SK-N-SH (cell line): Measurements from ENCODE around the gene PRR20G. TPM values are rescaled to one million over a fixed set of nuclear protein-coding genes. Genes with fewer than 3 reads are reported as not detected.

Experiments
- CTCF ChIA-PET: fragments of 300-600, 350-600 bp; formaldehyde crosslinking; extraction: SDS; loops from one replicate; lab custom pipeline; 2021; lab: Yijun Ruan, JAX
- POLR2A ChIA-PET: fragments of 350-600 bp; sonication (Branson Sonifier 250); formaldehyde crosslinking; extraction: SDS; loops from one replicate; lab custom pipeline; 2020; ENCODE audit warnings: antibody characterized with exemption, inconsistent platforms; lab: Yijun Ruan, JAX
- DNase-seq: peaks from one replicate; pipeline ENCODE4 v3.0.0; 2012
- H2AFZ ChIP-seq: fragments of 200-600 bp; sonication (generic); 2 replicates; pipeline ENCODE4 v1.8.1; 2016; ENCODE audit warnings: antibody characterized with exemption, mild to moderate bottlenecking, low read depth
- H3F3A ChIP-seq: fragments of 200-600 bp; sonication (generic); replicated peaks from 2 replicates; pipeline ENCODE3; 2016; ENCODE audit warnings: antibody characterized with exemption, mild to moderate bottlenecking; ENCODE audit not compliant: insufficient read depth
- H3K27ac ChIP-seq, 2 experiments: fragments of 200-500 bp in 1 of 2; fragments of 200-600 bp in 1 of 2; sonication (Bioruptor generic) in 1 of 2; sonication (generic), shearing (Covaris generic) in 1 of 2; 2 replicates each; pipeline versions ENCODE4 v1.5.1 to v1.6.1; 2014 to 2016; ENCODE audit warnings: low read depth in 2 of 2, inconsistent platforms in 1 of 2, low read length in 1 of 2, mild to moderate bottlenecking in 1 of 2, mixed read lengths in 1 of 2
- H3K27me3 ChIP-seq: fragments of 200-600 bp; sonication (generic), shearing (Covaris generic); 2 replicates; pipeline ENCODE4 v1.6.1; 2016; ENCODE audit warnings: mixed run types; ENCODE audit not compliant: insufficient read depth
- H3K36me3 ChIP-seq, 2 experiments: fragments of 200-500 bp in 1 of 2; fragments of 200-600 bp in 1 of 2; sonication (Bioruptor generic) in 1 of 2; sonication (generic) in 1 of 2; replicated peaks in 1 of 2; 2 replicates each; pipeline versions ENCODE3 to v1.5.1; 2014 to 2016; ENCODE audit warnings: low read length in 1 of 2, mild to moderate bottlenecking in 1 of 2; ENCODE audit not compliant: insufficient read depth in 2 of 2, control insufficient read depth in 1 of 2
- H3K4me1 ChIP-seq, 2 experiments: fragments of 200-500 bp in 1 of 2; fragments of 200-600 bp in 1 of 2; sonication (Bioruptor generic) in 1 of 2; sonication (generic), shearing (Covaris generic) in 1 of 2; 2 replicates each; pipeline versions ENCODE4 v1.5.1 to v1.6.1; 2014 to 2016; ENCODE audit warnings: low read depth in 1 of 2, low read length in 1 of 2, mixed run types in 1 of 2; ENCODE audit not compliant: insufficient read depth in 2 of 2, control insufficient read depth in 1 of 2
- H3K4me2 ChIP-seq: fragments of 200-600 bp; sonication (generic), shearing (Covaris generic); 2 replicates; pipeline ENCODE4 v1.6.1; 2017; ENCODE audit warnings: mixed run types
- H3K4me3 ChIP-seq, 2 experiments: fragments of 200-500 bp in 1 of 2; fragments of 200-600 bp in 1 of 2; sonication (Bioruptor generic) in 1 of 2; sonication (generic), shearing (Covaris generic) in 1 of 2; 2 replicates each; pipeline versions ENCODE4 v1.5.1 to v1.8.1; 2014 to 2016; ENCODE audit warnings: low read depth in 2 of 2, inconsistent platforms in 1 of 2, low read length in 1 of 2, mild to moderate bottlenecking in 1 of 2, mixed read lengths in 1 of 2, moderate library complexity in 1 of 2
- H3K79me2 ChIP-seq: fragments of 200-600 bp; sonication (generic); 2 replicates; pipeline ENCODE4 v1.8.1; 2017; ENCODE audit warnings: mild to moderate bottlenecking; ENCODE audit not compliant: insufficient read depth
- H3K9ac ChIP-seq: fragments of 200-600 bp; sonication (generic); 2 replicates; pipeline ENCODE4 v1.6.1; 2017; ENCODE audit warnings: mixed run types
- H3K9me2 ChIP-seq: fragments of 200-600 bp; sonication (generic); 2 replicates; pipeline ENCODE4 v1.6.1; 2017; ENCODE audit warnings: mixed run types
- H3K9me3 ChIP-seq: fragments of 200-600 bp; sonication (generic); 2 replicates; pipeline ENCODE4 v1.6.1; 2017; ENCODE audit warnings: mixed run types, mild to moderate bottlenecking, moderate library complexity
- H4K20me1 ChIP-seq: fragments of 200-600 bp; sonication (generic); 2 replicates; pipeline ENCODE4 v1.6.1; 2017; ENCODE audit warnings: mild to moderate bottlenecking, mixed run types; ENCODE audit not compliant: insufficient read depth
- CHD2 ChIP-seq: fragments of 150-350 bp; IDR thresholded peaks from 2 replicates; pipeline ENCODE4 v1.6.1; 2018; ENCODE audit warnings: low read length; ENCODE audit not compliant: partially characterized antibody
- CTCF ChIP-seq: fragments of 200-600 bp; sonication (generic); IDR thresholded peaks from 2 replicates; pipeline ENCODE4 v1.6.1; 2017; ENCODE audit warnings: antibody characterized with exemption, mild to moderate bottlenecking, moderate library complexity
- EP300 ChIP-seq, 2 experiments: IDR thresholded peaks; 2 replicates each; pipeline versions ENCODE4 v1.4.0 to v1.6.1; 2012; ENCODE audit warnings: borderline replicate concordance in 1 of 2, low read depth in 1 of 2, low read length in 1 of 2
- FOSL2 ChIP-seq: IDR thresholded peaks from 2 replicates; pipeline ENCODE4 v1.4.0; 2012; ENCODE audit warnings: low read depth, mild to moderate bottlenecking, moderate library complexity, borderline replicate concordance
- FOXJ3 ChIP-seq: sonication (generic); formaldehyde crosslinking; IDR thresholded peaks from 2 replicates; pipeline ENCODE4 v1.5.1; 2020; ENCODE audit warnings: mild to moderate bottlenecking, missing genetic modification reagents
- FOXM1 ChIP-seq: IDR thresholded peaks from 2 replicates; pipeline ENCODE4 v1.4.0; 2012; ENCODE audit warnings: low read depth, mild to moderate bottlenecking
- GABPA ChIP-seq: IDR thresholded peaks from 2 replicates; pipeline ENCODE4 v1.4.0; 2012; ENCODE audit warnings: low read depth, mild to moderate bottlenecking
- GATA2 ChIP-seq: sonication (generic); formaldehyde crosslinking; IDR thresholded peaks from 2 replicates; pipeline ENCODE4 v1.5.0; 2020; ENCODE audit warnings: mild to moderate bottlenecking, missing genetic modification reagents
- IRF3 ChIP-seq: fragments of 150-350 bp; IDR thresholded peaks from 2 replicates; pipeline ENCODE4 v1.6.1; 2016; ENCODE audit warnings: mild to moderate bottlenecking, low read depth, low read length
- NRF1 ChIP-seq: IDR thresholded peaks from 2 replicates; pipeline ENCODE4 v1.6.1; 2012; ENCODE audit warnings: low read depth, mild to moderate bottlenecking, low read length
- POLR2AphosphoS5 ChIP-seq: IDR thresholded peaks from 2 replicates; pipeline ENCODE4 v1.6.1; 2012; ENCODE audit warnings: low read depth, low read length
- RAD21 ChIP-seq: IDR thresholded peaks from 2 replicates; pipeline ENCODE4 v1.6.1; 2012; ENCODE audit warnings: mild to moderate bottlenecking, low read length
- RCOR1 ChIP-seq: fragments of 150-350 bp; IDR thresholded peaks from 2 replicates; pipeline ENCODE4 v1.6.1; 2017; ENCODE audit warnings: antibody characterized with exemption, low read length
- REST ChIP-seq: IDR thresholded peaks from 2 replicates; pipeline ENCODE4 v1.6.1; 2012; ENCODE audit warnings: mild to moderate bottlenecking, low read depth, low read length, moderate library complexity
- RFX5 ChIP-seq: IDR thresholded peaks from 2 replicates; pipeline ENCODE4 v1.6.1; 2012; ENCODE audit warnings: mild to moderate bottlenecking, improper control_type of control experiment, low read length
- RXRA ChIP-seq: IDR thresholded peaks from 2 replicates; pipeline ENCODE4 v1.4.0; 2012; ENCODE audit warnings: low read depth, mild to moderate bottlenecking, borderline replicate concordance
- TAF1 ChIP-seq: IDR thresholded peaks from 2 replicates; pipeline ENCODE4 v1.6.1; 2012; ENCODE audit warnings: low read depth, mild to moderate bottlenecking, low read length, moderate library complexity, borderline replicate concordance
- TEAD4 ChIP-seq: IDR thresholded peaks from 2 replicates; pipeline ENCODE4 v1.4.0; 2012; ENCODE audit warnings: mild to moderate bottlenecking, borderline replicate concordance; ENCODE audit not compliant: insufficient read depth
- YY1 ChIP-seq: IDR thresholded peaks from 2 replicates; pipeline ENCODE4 v1.4.0; 2012; ENCODE audit warnings: low read depth, mild to moderate bottlenecking
- WGBS: methylation state at CpG from one replicate; pipeline ENCODE4 v1.1.6; 2017; ENCODE audit warnings: low lambda C conversion rate; 5-methylcytosine and 5-hydroxymethylcytosine counted together
- polyA plus RNA-seq, 3 experiments: library from polyadenylated mRNA; depleted of rRNA; stranded (reverse); fragments of >200 nt; gene quantifications; 2 replicates each; pipeline ENCODE4 v1.2.3, GENCODE V29; 2012
- TF ChIP-seq, protein P1 (sequence below): fragments of 150-350 bp; IDR thresholded peaks from 2 replicates; pipeline ENCODE4 v1.6.1; 2017; ENCODE audit warnings: antibody characterized with exemption, low read length, low read depth, borderline replicate concordance
- TF ChIP-seq, protein P2 (sequence below): IDR thresholded peaks from 2 replicates; pipeline ENCODE4 v1.4.0; 2012; ENCODE audit warnings: low read depth

PRR20G gene
- polyA plus RNA-seq, 1 of the 3 experiments (the other 2 are of a cell fraction), result not detected

GRCh38 chr3:127250032-127250431, 37.8 kb downstream of the PRR20G start:
- Histone ChIP-seq H2AFZ (no peak overlapping the region), H3K9ac (no peak overlapping the region), H3K27ac (no peak overlapping the region), H4K20me1 (no peaks in the 10 kb centered on the region), H3K9me3 (peaks cover 5% of the 10 kb centered on the region), H3K4me3 (no peak overlapping the region), H3K9me2 (no peaks in the 10 kb centered on the region), H3K36me3 (no peaks in the 10 kb centered on the region), H3K27me3 (no peaks in the 10 kb centered on the region), H3K4me2 (no peak overlapping the region), H3K4me1 (peaks cover 0 to 6% of the 10 kb centered on the region in 2 experiments; a peak in 1 of 4 replicates), H3K79me2 (no peaks in the 10 kb centered on the region), H3F3A (no peaks in the 10 kb centered on the region)
- POLR2A ChIA-PET, result no interaction called here
- TF ChIP-seq EP300 (IDR thresholded peaks at IDR 0.05; ENCODE audit: borderline replicate concordance in 1 of 2, low read depth in 1 of 2, low read length in 1 of 2) (no peak), RCOR1 (no peak), POLR2AphosphoS5 (no peak), RFX5 (no peak), RXRA (no peak), GATA2 (CRISPR knock-in tag) (no peak)
- WGBS, result 5% methylated on average over 1 of the region's 1 CpG
- CTCF ChIA-PET, result interaction anchor here (0.8 kb wide), 1 partner anchor 9 kb away, joined by 6 read pairs; no protein-coding TSS in a partner anchor
- DNase-seq, result no peak

GRCh38 chr3:127247292-127247691, 40.6 kb downstream of the PRR20G start:
- Histone ChIP-seq H3K27ac (no peak overlapping the region), H4K20me1 (no peaks in the 10 kb centered on the region), H3K9ac (no peak overlapping the region), H3K9me3 (peaks cover 12% of the 10 kb centered on the region), H3K27me3 (no peaks in the 10 kb centered on the region), H3K36me3 (no peaks in the 10 kb centered on the region), H3K4me1 (peaks cover 0 to 3% of the 10 kb centered on the region in 2 experiments; a peak in 1 of 4 replicates), H3K4me3 (no peak overlapping the region), H3K79me2 (no peaks in the 10 kb centered on the region), H3F3A (no peaks in the 10 kb centered on the region), H2AFZ (no peak overlapping the region), H3K9me2 (no peaks in the 10 kb centered on the region), H3K4me2 (no peak overlapping the region)
- TF ChIP-seq, protein P1, sequence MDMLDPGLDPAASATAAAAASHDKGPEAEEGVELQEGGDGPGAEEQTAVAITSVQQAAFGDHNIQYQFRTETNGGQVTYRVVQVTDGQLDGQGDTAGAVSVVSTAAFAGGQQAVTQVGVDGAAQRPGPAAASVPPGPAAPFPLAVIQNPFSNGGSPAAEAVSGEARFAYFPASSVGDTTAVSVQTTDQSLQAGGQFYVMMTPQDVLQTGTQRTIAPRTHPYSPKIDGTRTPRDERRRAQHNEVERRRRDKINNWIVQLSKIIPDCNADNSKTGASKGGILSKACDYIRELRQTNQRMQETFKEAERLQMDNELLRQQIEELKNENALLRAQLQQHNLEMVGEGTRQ, result no peak
- no peak for TF ChIP-seq NRF1
- no peak for TF ChIP-seq YY1
- no peak for TF ChIP-seq FOXJ3 (CRISPR knock-in tag)
- TF ChIP-seq CHD2, result no peak
- no peak for TF ChIP-seq RAD21
- TF ChIP-seq FOSL2, result no peak
- TF ChIP-seq CTCF, result no peak
- TF ChIP-seq TAF1, result no peak
- no peak for TF ChIP-seq IRF3
- no peak for TF ChIP-seq GABPA
- TF ChIP-seq, protein P2, sequence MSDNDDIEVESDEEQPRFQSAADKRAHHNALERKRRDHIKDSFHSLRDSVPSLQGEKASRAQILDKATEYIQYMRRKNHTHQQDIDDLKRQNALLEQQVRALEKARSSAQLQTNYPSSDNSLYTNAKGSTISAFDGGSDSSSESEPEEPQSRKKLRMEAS, result no peak
- TF ChIP-seq RXRA, result no peak
- no peak for TF ChIP-seq TEAD4
- no peak for TF ChIP-seq REST
- TF ChIP-seq FOXM1, result no peak
- 4% methylated on average over 1 of the region's 1 CpG for WGBS
- CTCF ChIA-PET, result no interaction called here
- DNase-seq, result no peak
- POLR2A ChIA-PET, result no interaction called here
